Measurements from ENCODE around the gene PLK3.

DNA sequence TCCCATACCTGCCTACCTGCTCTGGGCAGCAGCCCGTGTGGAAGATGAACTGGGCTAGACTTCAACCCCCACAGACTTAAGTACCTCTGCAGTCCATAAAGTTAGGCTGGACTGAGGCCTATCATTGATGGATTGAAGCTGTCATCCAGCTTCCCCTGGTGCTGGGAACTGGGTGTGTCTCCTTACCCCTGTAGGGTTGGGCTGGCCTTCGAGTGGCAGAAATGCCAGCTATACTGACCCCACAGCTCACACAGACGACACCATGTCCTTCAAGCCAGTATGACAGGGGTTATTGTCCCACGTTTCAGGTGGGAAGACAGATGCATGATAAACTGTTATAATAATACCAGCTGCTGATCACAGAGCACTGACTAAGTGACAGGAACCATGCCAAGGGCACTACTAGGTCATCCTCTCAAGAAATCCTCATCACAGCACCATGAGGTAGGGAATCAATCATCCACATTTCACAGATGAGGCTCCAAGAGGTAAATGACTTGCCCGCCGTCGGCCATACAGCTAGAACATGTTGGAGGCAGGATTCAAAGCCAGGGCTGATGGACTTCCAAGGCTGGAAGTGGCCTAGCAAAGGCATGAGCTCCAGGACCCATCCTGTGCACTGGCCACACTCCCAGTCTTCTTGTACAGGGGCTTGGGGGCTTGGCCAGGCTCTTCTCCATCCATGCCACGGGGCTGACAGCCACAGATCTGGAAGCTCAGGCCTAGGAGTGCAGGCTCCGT lies 11.9 kb upstream of the PLK3 start, which contains the start of gene BEST4:
- no peak for TF ChIP-seq POLR2A (IDR thresholded peaks at IDR 0.05; ENCODE audit: low read length)
- TF ChIP-seq GATA1 (IDR thresholded peaks at IDR 0.05; ENCODE audit: low read depth, low read length), result no peak

Measured in erythroblast (primary cell).